ENCODE data around the gene ANXA6.

DNA sequence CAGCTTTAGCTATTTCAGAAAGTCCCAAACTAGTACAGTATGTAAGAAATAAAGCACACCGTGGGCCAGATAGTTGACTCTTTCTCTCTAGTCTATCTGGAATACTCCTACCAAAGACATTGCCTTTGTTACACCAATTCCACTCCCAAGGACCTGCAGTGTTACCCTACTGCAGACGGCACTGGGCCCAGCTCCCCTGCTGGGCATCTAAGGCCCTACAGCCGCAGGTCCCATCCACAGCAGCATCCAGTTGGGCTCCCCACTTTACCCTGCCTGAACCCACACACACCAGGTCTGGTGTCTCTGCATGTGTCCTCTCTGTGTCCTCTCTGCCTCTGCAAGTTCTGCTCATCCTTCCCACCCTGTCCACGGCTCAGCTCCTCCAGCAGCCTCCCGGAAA, 99.3 kb downstream of the ANXA6 start:
- TF ChIP-seq CTCF (IDR thresholded peaks at IDR 0.05; ENCODE audit: borderline replicate concordance, extremely low read depth, low read length, poor library complexity, severe bottlenecking) = no peak
- TF ChIP-seq EZH2 (IDR thresholded peaks at IDR 0.05; ENCODE audit: borderline replicate concordance, low read depth, low read length, severe bottlenecking) = no peak
